Smooth muscle cell (in vitro differentiated cells): Measurements from ENCODE around the gene CD52. TPM values are rescaled to one million over a fixed set of nuclear protein-coding genes. Genes with fewer than 3 reads are reported as not detected.

Experiments used
- DNase-seq: peaks from one replicate; lab custom pipeline; 2025; ENCODE audit not compliant: unreplicated experiment; lab: John Stamatoyannopoulos, UW
- H2AFZ ChIP-seq: fragments of 200-600 bp; sonication (generic); 2 replicates; pipeline ENCODE4 v1.6.0; 2016; ENCODE audit warnings: antibody characterized with exemption, low read depth, mild to moderate bottlenecking
- H3F3A ChIP-seq: fragments of 200-600 bp; sonication (generic); 2 replicates; pipeline ENCODE4 v1.6.0; 2017; ENCODE audit warnings: antibody characterized with exemption, low read depth
- H3K27ac ChIP-seq: fragments of 200-600 bp; sonication (generic); 2 replicates; pipeline ENCODE4 v1.5.1; 2016; ENCODE audit warnings: low read depth, mild to moderate bottlenecking
- H3K27me3 ChIP-seq: fragments of 200-600 bp; sonication (generic); 2 replicates; pipeline ENCODE4 v1.6.1; 2016; ENCODE audit warnings: low read depth, mild to moderate bottlenecking
- H3K36me3 ChIP-seq: fragments of 200-600 bp; sonication (generic); 2 replicates; pipeline ENCODE4 v1.5.1; 2016; ENCODE audit warnings: low read depth
- H3K4me1 ChIP-seq: fragments of 200-600 bp; sonication (generic); 2 replicates; pipeline ENCODE4 v1.5.1; 2016; ENCODE audit warnings: low read depth
- H3K4me2 ChIP-seq: fragments of 200-600 bp; sonication (generic); 2 replicates; pipeline ENCODE4 v1.6.0; 2016; ENCODE audit warnings: mild to moderate bottlenecking
- H3K4me3 ChIP-seq: fragments of 200-600 bp; sonication (generic); 2 replicates; pipeline ENCODE4 v1.5.1; 2016; ENCODE audit warnings: mild to moderate bottlenecking
- H3K79me2 ChIP-seq: fragments of 200-600 bp; sonication (generic); 2 replicates; pipeline ENCODE4 v1.6.0; 2016; ENCODE audit warnings: low read depth, mild to moderate bottlenecking
- H3K9ac ChIP-seq: fragments of 200-600 bp; sonication (generic); 2 replicates; pipeline ENCODE4 v1.6.0; 2016; ENCODE audit warnings: low read depth
- H3K9me3 ChIP-seq: fragments of 200-600 bp; sonication (generic); replicated peaks from 2 replicates; pipeline ENCODE4 v1.5.1; 2016; ENCODE audit warnings: low read depth
- H4K20me1 ChIP-seq: fragments of 200-600 bp; sonication (generic); 2 replicates; pipeline ENCODE4 v1.6.0; 2016; ENCODE audit warnings: low read depth
- CTCF ChIP-seq: fragments of 200-600 bp; sonication (generic); IDR thresholded peaks from 2 replicates; pipeline ENCODE4 v1.5.1; 2017; ENCODE audit warnings: borderline replicate concordance, mild to moderate bottlenecking, antibody characterized with exemption; ENCODE audit not compliant: insufficient read depth, poor library complexity, severe bottlenecking
- WGBS: methylation state at CpG from one replicate; pipeline ENCODE4 v1.1.7; 2016; ENCODE audit warnings: low lambda C conversion rate; 5-methylcytosine and 5-hydroxymethylcytosine counted together
- polyA plus RNA-seq: library from polyadenylated mRNA; unstranded; fragments of >200 nt; fragmentation: Nextera tagmentation; extraction: Ambion mirVana; gene quantifications from 2 replicates; pipeline ENCODE4 v1.2.1, GENCODE V29; 2016
- total RNA-seq: library from RNA; depleted of rRNA; stranded (reverse); fragments of >200 nt; gene quantifications from 2 replicates; pipeline ENCODE4 v1.2.3, GENCODE V29; 2014

The CD52 gene
- total and polyA plus RNA-seq, 2 experiments from 2014 or later, result 0.39 TPM; not detected in 1

- Histone ChIP-seq H3K27me3 (peaks cover 16% of the 10 kb centered on the region), H4K20me1 (no peaks in the 10 kb centered on the region), H2AFZ (peak overlapping the region; percentile 91), H3K9ac (no peak overlapping the region), H3K9me3 (no peaks in the 10 kb centered on the region), H3K4me2 (peak overlapping the region; percentile 93), H3K36me3 (no peaks in the 10 kb centered on the region), H3F3A (no peaks in the 10 kb centered on the region), H3K4me3 (peak overlapping the region; percentile 64), H3K27ac (no peak overlapping the region), H3K4me1 (peaks cover 10% of the 10 kb centered on the region), H3K79me2 (no peaks in the 10 kb centered on the region)
- no peak for DNase-seq
- WGBS, result 3% methylated on average over 36 of the region's 41 CpGs
- TF ChIP-seq CTCF, result no peak
Measured at GRCh38 chr1:26335774-26336476, 18.2 kb downstream of the CD52 start.

- TF ChIP-seq CTCF, result no peak
- Histone ChIP-seq H4K20me1 (no peaks in the 10 kb centered on the region), H3K4me3 (peak overlapping the region; percentile 64), H3K27ac (no peak overlapping the region), H3F3A (no peaks in the 10 kb centered on the region), H2AFZ (peak overlapping the region; percentile 91), H3K36me3 (no peaks in the 10 kb centered on the region), H3K4me1 (peaks cover 10% of the 10 kb centered on the region), H3K27me3 (peaks cover 16% of the 10 kb centered on the region), H3K9me3 (no peaks in the 10 kb centered on the region), H3K79me2 (no peaks in the 10 kb centered on the region), H3K4me2 (peak overlapping the region; percentile 93), H3K9ac (no peak overlapping the region)
- WGBS, result 17% methylated on average over 46 of the region's 52 CpGs
- no peak for DNase-seq
Measured at GRCh38 chr1:26336477-26337205, 18.9 kb downstream of the CD52 start.

- H3K36me3 ChIP-seq, result no peaks in the 10 kb centered on the region
- H3K4me2 ChIP-seq, result no peak overlapping the region
- H3K9ac ChIP-seq, result no peak overlapping the region
- peaks cover 10% of the 10 kb centered on the region for H3K4me1 ChIP-seq
- no peaks in the 10 kb centered on the region for H3K9me3 ChIP-seq
- TF ChIP-seq CTCF, result no peak
- no peak overlapping the region for H2AFZ ChIP-seq
- H3K27ac ChIP-seq, result no peak overlapping the region
- 81% methylated on average over 7 of the region's 7 CpGs for WGBS
- H3K4me3 ChIP-seq, result no peak overlapping the region
- H4K20me1 ChIP-seq, result no peaks in the 10 kb centered on the region
- no peaks in the 10 kb centered on the region for H3K79me2 ChIP-seq
- no peaks in the 10 kb centered on the region for H3F3A ChIP-seq
- peaks cover 16% of the 10 kb centered on the region for H3K27me3 ChIP-seq
- DNase-seq, result no peak
Measured at GRCh38 chr1:26337206-26337535, 19.4 kb downstream of the CD52 start.
